ENCODE measurements around the gene IKZF2.

DNA sequence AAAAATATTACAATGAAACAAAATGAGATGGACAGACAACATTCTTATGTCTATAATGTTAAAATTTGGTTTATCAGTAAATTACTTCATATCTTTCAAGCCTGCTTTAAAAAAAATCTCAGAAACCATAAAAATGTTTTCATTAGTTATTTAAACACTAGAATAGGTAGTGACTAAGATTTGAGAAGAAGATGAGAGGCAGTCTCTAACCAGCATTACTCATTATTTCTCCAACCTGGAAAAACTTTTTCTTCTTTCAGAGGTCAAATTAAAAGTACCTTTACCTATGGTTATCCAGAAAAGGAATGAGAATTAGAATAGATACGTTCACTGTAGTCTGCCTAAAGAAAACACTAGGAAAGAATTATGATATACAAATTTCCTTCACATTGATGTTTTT is 50.3 kb downstream of the IKZF2 start:
- TF ChIP-seq, protein P1, sequence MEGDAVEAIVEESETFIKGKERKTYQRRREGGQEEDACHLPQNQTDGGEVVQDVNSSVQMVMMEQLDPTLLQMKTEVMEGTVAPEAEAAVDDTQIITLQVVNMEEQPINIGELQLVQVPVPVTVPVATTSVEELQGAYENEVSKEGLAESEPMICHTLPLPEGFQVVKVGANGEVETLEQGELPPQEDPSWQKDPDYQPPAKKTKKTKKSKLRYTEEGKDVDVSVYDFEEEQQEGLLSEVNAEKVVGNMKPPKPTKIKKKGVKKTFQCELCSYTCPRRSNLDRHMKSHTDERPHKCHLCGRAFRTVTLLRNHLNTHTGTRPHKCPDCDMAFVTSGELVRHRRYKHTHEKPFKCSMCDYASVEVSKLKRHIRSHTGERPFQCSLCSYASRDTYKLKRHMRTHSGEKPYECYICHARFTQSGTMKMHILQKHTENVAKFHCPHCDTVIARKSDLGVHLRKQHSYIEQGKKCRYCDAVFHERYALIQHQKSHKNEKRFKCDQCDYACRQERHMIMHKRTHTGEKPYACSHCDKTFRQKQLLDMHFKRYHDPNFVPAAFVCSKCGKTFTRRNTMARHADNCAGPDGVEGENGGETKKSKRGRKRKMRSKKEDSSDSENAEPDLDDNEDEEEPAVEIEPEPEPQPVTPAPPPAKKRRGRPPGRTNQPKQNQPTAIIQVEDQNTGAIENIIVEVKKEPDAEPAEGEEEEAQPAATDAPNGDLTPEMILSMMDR (IDR thresholded peaks at IDR 0.05): no peak
- TF ChIP-seq POLR2A (IDR thresholded peaks at IDR 0.05): no peak
